GM19467 (cell line): ENCODE results near the gene CCL8.

Source experiments
- ATAC-seq: cut with Tn5 transposase; IDR thresholded peaks from one replicate; pipeline ENCODE4 v1.9.1; 2021; ENCODE audit warnings: mild to moderate bottlenecking, moderate library complexity; ENCODE audit not compliant: unreplicated experiment

CCL8 gene

GRCh38 chr17:34319039-34319483, at the start of gene CCL8:
Gene CCL8, plus strand, starts transcription at chr17:34319435. Its CDS starts 67 bp downstream, at chr17:34319502.
- ATAC-seq: no peak

- ATAC-seq: no peak
Measured at GRCh38 chr17:34269969-34270368, 49.3 kb upstream of the CCL8 start, which contains the start of gene CCL7. Gene CCL7, plus strand, starts transcription at chr17:34270221. Its CDS starts 70 bp downstream, at chr17:34270291.

DNA sequence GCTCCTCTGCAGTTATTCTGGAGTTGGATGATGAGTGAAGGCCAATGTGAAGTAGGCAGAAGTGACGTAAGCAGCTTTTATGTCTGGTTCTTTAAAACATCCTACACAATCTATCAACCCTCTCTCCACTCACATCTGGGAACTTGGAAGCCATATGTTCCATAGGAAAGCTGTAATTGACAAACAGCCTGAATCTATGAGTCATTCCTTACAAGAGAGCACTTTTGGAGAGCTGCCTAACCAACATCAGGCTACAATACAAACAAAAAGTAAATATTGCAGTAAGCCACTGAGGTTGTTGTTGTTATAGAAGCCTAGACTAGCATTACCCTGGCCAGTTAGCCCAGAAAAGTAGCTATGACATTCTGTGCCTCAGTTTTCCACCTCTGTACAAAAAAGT, 43.4 kb upstream of the CCL8 start:
- no peak for ATAC-seq

GRCh38 chr17:34276826-34277225, 42.4 kb upstream of the CCL8 start:
- no peak for ATAC-seq

- ATAC-seq: no peak
Measured at GRCh38 chr17:34283571-34283970, 35.7 kb upstream of the CCL8 start.

GRCh38 chr17:34285286-34285792, 33.9 kb upstream of the CCL8 start, which contains the start of gene CCL11:
Gene CCL11, plus strand, starts transcription at chr17:34285742. Its CDS starts 67 bp downstream, at chr17:34285809.
- no peak for ATAC-seq

- ATAC-seq: no peak
Measured at GRCh38 chr17:34287875-34288274, 31.4 kb upstream of the CCL8 start.

- ATAC-seq: no peak
Measured at GRCh38 chr17:34290586-34290985, 28.6 kb upstream of the CCL8 start.

- no peak for ATAC-seq
Measured at GRCh38 chr17:34291721-34292348, 27.4 kb upstream of the CCL8 start.

DNA sequence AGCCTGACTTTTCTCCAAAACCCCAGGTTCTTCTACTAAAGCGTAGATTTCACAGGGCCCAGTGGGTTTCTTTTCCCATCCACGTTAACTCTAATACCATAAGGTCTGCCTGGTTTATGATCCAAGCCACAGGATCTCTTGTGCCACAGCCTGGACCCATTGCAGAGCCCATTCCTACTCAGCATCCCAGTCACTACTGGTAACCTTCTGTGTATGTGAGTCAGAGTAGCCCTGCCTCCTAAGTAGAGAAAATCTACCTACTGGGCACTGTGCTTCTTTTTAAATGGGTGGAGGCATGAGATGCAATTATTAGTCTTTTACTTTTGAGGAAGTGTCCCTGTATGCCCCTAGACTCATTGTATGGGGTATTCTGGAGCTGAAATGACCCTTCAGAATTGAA, 20.2 kb upstream of the CCL8 start:
- ATAC-seq: no peak

- no peak for ATAC-seq
Measured at GRCh38 chr17:34299956-34300577, 19.2 kb upstream of the CCL8 start.

GRCh38 chr17:34300652-34301370, 18.4 kb upstream of the CCL8 start:
- ATAC-seq: no peak

DNA sequence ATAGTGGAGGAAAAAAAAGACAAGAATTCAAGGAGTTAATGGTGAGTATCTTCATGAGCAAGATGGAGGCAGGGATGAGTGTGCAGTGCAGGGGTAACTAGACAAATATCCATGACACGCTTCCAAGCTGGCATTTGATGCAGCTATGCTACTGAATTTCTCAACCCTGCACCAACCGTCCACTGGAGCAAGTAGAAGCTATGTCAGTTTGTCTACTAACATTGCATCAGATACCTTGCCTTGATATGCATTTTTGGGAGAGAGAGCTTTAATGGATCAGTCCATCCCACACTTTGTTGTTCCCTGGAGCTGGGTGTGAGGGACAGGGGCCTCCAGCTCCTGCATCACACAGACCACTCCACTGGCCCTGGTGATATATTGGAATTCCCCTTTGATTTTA, 17.2 kb upstream of the CCL8 start:
- no peak for ATAC-seq

DNA sequence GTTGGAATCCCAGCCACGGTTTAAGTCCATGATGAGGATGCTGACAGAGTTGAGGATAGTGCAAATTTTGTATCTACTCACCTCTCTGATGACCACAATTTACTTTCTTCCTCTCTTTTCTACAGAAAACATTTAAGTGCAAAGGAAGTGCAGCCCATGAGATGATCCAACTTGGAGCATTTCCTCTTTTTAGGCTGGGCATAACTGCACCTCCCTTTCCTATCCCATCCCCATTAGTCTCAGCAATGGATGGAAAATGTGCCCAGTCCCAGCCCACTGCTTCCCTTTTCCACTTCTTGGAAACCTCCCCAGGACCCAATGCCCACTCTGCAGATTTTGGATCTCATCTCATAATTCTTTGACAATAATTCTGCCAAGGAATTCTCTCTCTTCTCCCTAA, 16.6 kb upstream of the CCL8 start:
- ATAC-seq: no peak

- ATAC-seq: no peak
Measured at GRCh38 chr17:34303606-34304005, 15.6 kb upstream of the CCL8 start.

DNA sequence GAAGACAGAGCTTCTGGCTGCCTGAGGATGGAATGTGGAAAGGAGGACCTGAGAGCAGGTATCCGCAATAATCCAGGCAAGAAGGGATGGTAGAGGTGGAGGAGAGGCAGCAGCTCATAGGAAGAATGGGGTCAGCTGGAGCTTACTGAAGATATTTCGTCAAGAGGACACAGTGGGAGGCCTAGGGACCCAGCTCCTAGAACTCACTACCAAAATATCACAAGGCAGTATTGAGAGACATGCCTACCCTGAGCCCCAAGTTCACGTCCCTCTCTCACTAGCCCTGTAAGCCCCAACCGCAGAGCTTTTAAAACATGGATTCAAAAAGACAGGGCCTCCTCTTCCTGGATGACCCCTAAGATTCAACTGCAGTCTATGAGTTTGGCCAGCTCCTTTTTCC, 14.2 kb upstream of the CCL8 start:
- no peak for ATAC-seq

DNA sequence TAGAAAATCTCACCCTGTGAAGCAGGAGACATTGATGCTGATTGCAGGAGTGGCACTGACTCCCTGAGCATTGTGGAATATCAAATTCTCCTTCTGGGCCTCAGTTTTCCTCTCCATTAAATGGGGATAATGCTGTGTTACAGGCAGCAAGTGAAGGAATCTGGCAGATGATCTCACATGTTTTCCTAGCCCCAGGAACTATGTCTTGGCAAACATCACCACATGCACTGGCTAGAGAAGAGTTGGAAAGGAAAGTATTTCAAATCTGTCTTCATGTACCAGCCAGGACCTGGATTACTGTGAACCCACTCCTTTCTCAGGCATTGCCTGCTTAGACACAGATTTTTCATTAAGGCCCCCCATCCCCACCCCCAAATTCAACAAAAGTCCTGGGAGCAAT, 13.6 kb upstream of the CCL8 start:
- ATAC-seq: no peak

DNA sequence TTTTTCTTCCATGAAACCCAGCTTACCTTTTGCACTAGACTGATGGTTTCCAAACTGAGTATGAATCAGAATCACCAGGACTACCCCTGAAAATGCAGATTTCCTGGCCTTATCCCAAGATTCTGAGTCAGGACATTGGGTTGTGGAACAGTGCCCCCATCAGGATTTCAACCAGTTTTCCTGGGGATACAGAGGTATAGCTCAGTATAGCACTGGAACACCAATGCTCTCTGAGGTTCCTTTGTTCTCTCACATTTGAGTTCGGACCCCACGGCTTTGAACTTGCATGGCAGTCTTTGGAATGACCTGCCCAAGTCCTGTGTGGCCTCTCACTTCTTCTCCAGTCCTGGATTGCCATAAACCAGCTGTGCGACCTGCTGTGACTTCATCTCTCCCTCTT, 12.8 kb upstream of the CCL8 start:
- ATAC-seq: no peak

- no peak for ATAC-seq
Measured at GRCh38 chr17:34307110-34307509, 12.1 kb upstream of the CCL8 start.

GRCh38 chr17:34308371-34308770, 10.9 kb upstream of the CCL8 start:
- ATAC-seq: no peak

GRCh38 chr17:34311291-34311690, 7.9 kb upstream of the CCL8 start:
- no peak for ATAC-seq

- no peak for ATAC-seq
Measured at GRCh38 chr17:34312080-34312479, 7.2 kb upstream of the CCL8 start.
